ENCODE data around the gene HID1. TPM values are rescaled to one million over a fixed set of nuclear protein-coding genes. Genes with fewer than 3 reads are reported as not detected.

Gene HID1
- total RNA-seq, 1 experiment from 2014 or later, result 43.8 TPM

DNA sequence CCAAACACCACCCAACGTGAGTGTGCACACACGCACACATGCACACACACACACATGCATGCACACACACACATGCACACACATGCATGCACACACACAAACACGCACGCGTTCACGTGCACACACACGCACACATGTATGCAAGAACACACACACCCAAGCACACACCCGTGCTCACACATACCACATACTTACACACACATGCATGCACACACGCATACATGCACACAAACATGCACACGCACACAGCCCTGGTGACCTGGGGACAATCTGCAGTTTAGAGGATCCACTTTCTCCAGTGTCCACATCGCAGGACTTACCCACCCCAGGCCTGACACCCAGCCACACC lies 55.7 kb downstream of the HID1 start:
- peak overlapping the region; percentile 25; the same call in 1 of the 2 replicates for H3K27ac ChIP-seq (ENCODE audit: low read depth, low read length)
- H3K4me3 ChIP-seq (replicated peaks in 1 of 2; ENCODE audit: low read depth in 1 of 2, low read length in 2 of 2), result no peak overlapping the region
- no TSS peak for BruUV-seq (replicated peaks)
- H3K9ac ChIP-seq (ENCODE audit: low read length), result no peak overlapping the region
- ChIA-PET CTCF (no interaction called here), POLR2A (no interaction called here), RAD21 (ENCODE audit: low non-redundant PET in 1 of 2, low total read pairs in 2 of 2, uncharacterized antibody in 2 of 2, unreplicated experiment in 2 of 2) (no interaction called here)
- H4K20me1 ChIP-seq (ENCODE audit: insufficient read depth), result no peaks in the 10 kb centered on the region
- H3K27me3 ChIP-seq (ENCODE audit: insufficient read depth, low read length), result no peaks in the 10 kb centered on the region
- no peaks in the 10 kb centered on the region for H3K9me3 ChIP-seq (ENCODE audit: control insufficient read depth in 1 of 2, insufficient read depth in 1 of 2, low read depth in 1 of 2, low read length in 2 of 2)
- TF ChIP-seq YY1 (IDR thresholded peaks at IDR 0.05; ENCODE audit: extremely low read depth, insufficient replicate concordance, low read depth, low read length) (no peak), RAD21 (IDR thresholded peaks at IDR 0.05; ENCODE audit: low read depth) (no peak), MAX (IDR thresholded peaks at IDR 0.05) (no peak), ELF1 (IDR thresholded peaks at IDR 0.05; ENCODE audit: borderline replicate concordance, low read depth) (no peak), ATF3 (IDR thresholded peaks at IDR 0.05) (no peak)
- no peak for DNase-seq (ENCODE audit: low read depth, low spot score)
- no peak overlapping the region for H2AFZ ChIP-seq (ENCODE audit: low read depth, low read length, poor library complexity, severe bottlenecking)
- H3K4me2 ChIP-seq (ENCODE audit: low read length), result no peak overlapping the region
- H3K4me1 ChIP-seq (ENCODE audit: control insufficient read depth in 1 of 2, insufficient read depth in 2 of 2, low read length in 2 of 2), result peaks cover 10 to 14% of the 10 kb centered on the region in 2 experiments; a peak in 3 of 4 replicates
- H3K79me2 ChIP-seq (ENCODE audit: insufficient read depth, low read length), result no peaks in the 10 kb centered on the region
- no peaks in the 10 kb centered on the region for H3K9me2 ChIP-seq (ENCODE audit: insufficient read depth)
- peaks cover 0 to 2% of the 10 kb centered on the region in 2 experiments; a peak in 1 of 4 replicates for H3K36me3 ChIP-seq (ENCODE audit: control insufficient read depth in 1 of 2, insufficient read depth in 2 of 2, low read length in 2 of 2)
- intact Hi-C loops (cut with micrococcal nuclease), result no loop called here
- ATAC-seq, result no peak

- CTCF ChIA-PET, result no interaction called here
- ATAC-seq (no peak), DNase-seq (ENCODE audit: low read depth, low spot score) (no peak)
- intact Hi-C loops (cut with micrococcal nuclease), result no loop called here
- Histone ChIP-seq H3K27me3 (ENCODE audit: insufficient read depth, low read length) (no peaks in the 10 kb centered on the region), H3K4me2 (ENCODE audit: low read length) (no peak overlapping the region), H2AFZ (ENCODE audit: low read depth, low read length, poor library complexity, severe bottlenecking) (no peak overlapping the region), H3K9me2 (ENCODE audit: insufficient read depth) (no peaks in the 10 kb centered on the region), H3K9ac (ENCODE audit: low read length) (no peak overlapping the region), H3K27ac (ENCODE audit: low read depth, low read length) (peak overlapping the region; percentile 25; the same call in 1 of the 2 replicates), H3K4me3 (replicated peaks in 1 of 2; ENCODE audit: low read depth in 1 of 2, low read length in 2 of 2) (no peak overlapping the region), H4K20me1 (ENCODE audit: insufficient read depth) (no peaks in the 10 kb centered on the region), H3K36me3 (ENCODE audit: control insufficient read depth in 1 of 2, insufficient read depth in 2 of 2, low read length in 2 of 2) (peaks cover 0 to 2% of the 10 kb centered on the region in 2 experiments; a peak in 1 of 4 replicates), H3K4me1 (ENCODE audit: control insufficient read depth in 1 of 2, insufficient read depth in 2 of 2, low read length in 2 of 2) (peaks cover 7 to 9% of the 10 kb centered on the region in 2 experiments; a peak in 3 of 4 replicates), H3K9me3 (ENCODE audit: control insufficient read depth in 1 of 2, insufficient read depth in 1 of 2, low read depth in 1 of 2, low read length in 2 of 2) (no peaks in the 10 kb centered on the region), H3K79me2 (ENCODE audit: insufficient read depth, low read length) (no peaks in the 10 kb centered on the region)
- POLR2A ChIA-PET, result no interaction called here
- no peak for TF ChIP-seq EZH2phosphoT487 (IDR thresholded peaks at IDR 0.05; ENCODE audit: borderline replicate concordance)
- TF ChIP-seq SP1 (IDR thresholded peaks at IDR 0.05; ENCODE audit: low read depth), result no peak
- no peak for TF ChIP-seq REST (IDR thresholded peaks at IDR 0.05; ENCODE audit: low read depth)
- no peak for TF ChIP-seq EZH2 (IDR thresholded peaks at IDR 0.05)
- no peak for TF ChIP-seq SIN3A (IDR thresholded peaks at IDR 0.05; ENCODE audit: low read depth)
- no peak for TF ChIP-seq JUND (IDR thresholded peaks at IDR 0.05)
- TF ChIP-seq RAD21 (IDR thresholded peaks at IDR 0.05; ENCODE audit: low read depth), result no peak
- TF ChIP-seq CBX3 (IDR thresholded peaks at IDR 0.05; ENCODE audit: low read depth), result no peak
- RAD21 ChIA-PET (ENCODE audit: low non-redundant PET in 1 of 2, low total read pairs in 2 of 2, uncharacterized antibody in 2 of 2, unreplicated experiment in 2 of 2), result no interaction called here
- BruUV-seq (replicated peaks), result no TSS peak
These were observed 56.3 kb downstream of the HID1 start for GRCh38 chr17:74916136-74916850.
